Activated CD8-positive, alpha-beta memory T cell treated with anti-CD3 and anti-CD28 coated beads, Interleukin-2, amount 50 U/mL, for 48 hours (primary cell): ENCODE data around the gene SEPSECS.

ENCODE experiments used
- DNase-seq: peaks from one replicate; pipeline ENCODE4 v3.0.0-alpha.2; 2020

Gene SEPSECS

GRCh38 chr4:25076625-25077398 lies 83.4 kb downstream of the SEPSECS start:
- DNase-seq, result no peak

DNA sequence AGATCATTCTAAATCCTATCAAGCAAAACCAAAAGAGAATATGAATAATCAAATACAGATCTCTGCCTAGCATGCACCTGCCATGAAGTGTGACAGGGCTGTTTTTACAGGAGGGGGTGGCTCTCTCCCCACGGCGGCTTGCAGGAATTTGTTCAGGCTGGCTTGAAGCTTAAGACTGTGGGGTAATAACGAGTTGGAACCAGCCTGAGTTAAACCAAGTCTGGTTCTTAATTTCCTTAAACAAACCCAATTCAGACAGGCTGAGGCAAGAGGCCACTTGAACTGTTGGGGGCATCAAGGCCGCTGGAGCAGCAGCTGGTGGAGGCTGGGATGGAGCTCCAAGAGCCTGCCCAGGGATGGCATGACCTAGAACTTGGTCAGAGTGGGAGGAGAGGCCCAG lies 84.4 kb downstream of the SEPSECS start:
- DNase-seq, result no peak

DNA sequence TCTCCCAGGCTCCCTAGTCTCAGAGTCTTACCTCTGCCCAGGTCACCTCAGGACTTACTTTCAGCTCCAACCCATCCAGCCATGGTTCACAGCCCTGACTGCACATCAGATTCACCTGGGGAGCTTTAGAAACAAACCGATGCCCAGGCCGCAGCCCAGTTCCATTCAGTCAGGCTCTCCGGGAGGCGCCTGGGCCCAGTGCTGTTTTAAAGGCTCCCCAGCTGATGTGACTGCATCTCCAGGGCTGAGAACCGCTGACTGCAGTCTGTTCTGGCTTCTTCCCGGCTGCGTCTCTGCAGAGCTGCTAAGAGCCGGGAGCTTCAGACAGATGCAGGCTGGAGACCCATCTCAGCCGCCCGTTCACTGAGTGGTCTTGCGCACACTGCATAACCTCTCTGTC lies 85.1 kb downstream of the SEPSECS start:
- DNase-seq, result no peak

DNA sequence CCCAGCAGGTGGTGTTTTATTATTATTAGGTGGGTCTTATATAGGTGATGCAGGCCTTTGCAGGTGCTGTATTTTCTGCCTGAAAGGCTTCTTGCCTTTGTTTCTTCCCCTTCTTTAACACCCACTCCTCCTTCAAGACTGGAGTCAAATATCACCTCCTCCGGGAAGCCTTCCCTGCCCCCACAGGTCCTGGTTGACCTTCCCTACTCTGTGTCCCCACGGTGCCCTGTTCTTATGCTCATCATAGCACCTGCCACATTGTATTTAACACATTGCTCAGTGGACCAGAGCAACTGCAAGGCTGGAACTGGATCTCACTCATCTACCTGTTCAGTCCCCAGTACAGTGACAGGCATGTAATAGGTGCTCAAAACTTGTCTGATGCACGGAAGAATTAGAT lies 89.7 kb downstream of the SEPSECS start:
- no peak for DNase-seq
